Neutrophil (primary cell): ENCODE measurements around the gene TRPM7.
"Not testable (repeated sequence)": the region's sequence is repeated elsewhere in the genome, so short reads cannot be mapped to it uniquely, and the experiment has no call there.

Experiments
- H3K27ac ChIP-seq: fragments of 200-600 bp; sonication (generic); 2 replicates; pipeline ENCODE4 v1.5.1; 2016; ENCODE audit warnings: mild to moderate bottlenecking, moderate library complexity
- H3K27me3 ChIP-seq: fragments of 200-600 bp; sonication (generic); 2 replicates; pipeline ENCODE4 v1.6.0; 2016; ENCODE audit warnings: mild to moderate bottlenecking
- H3K36me3 ChIP-seq: fragments of 200-600 bp; sonication (generic); 2 replicates; pipeline ENCODE4 v1.5.1; 2017
- H3K4me1 ChIP-seq, 2 experiments: fragments of 200-600 bp in 1 of 2; sonication (generic) in 1 of 2; 1 replicate in 1 of 2; 2 replicates in 1 of 2; pipeline versions ENCODE4 v1.5.1 to v1.6.1; 2013 to 2016; ENCODE audit warnings: low read depth in 1 of 2, low read length in 1 of 2, mild to moderate bottlenecking in 1 of 2, moderate library complexity in 1 of 2; ENCODE audit not compliant: control insufficient read depth in 1 of 2, insufficient read depth in 1 of 2
- H3K4me3 ChIP-seq, 2 experiments: fragments of 200-600 bp in 1 of 2; sonication (generic) in 1 of 2; 1 replicate in 1 of 2; 2 replicates in 1 of 2; pipeline ENCODE4 v1.5.1; 2013 to 2016; ENCODE audit warnings: low read depth in 1 of 2, low read length in 1 of 2, mild to moderate bottlenecking in 1 of 2, moderate library complexity in 1 of 2
- H3K9me3 ChIP-seq: fragments of 200-600 bp; sonication (generic); 2 replicates; pipeline ENCODE4 v1.5.1; 2016
- TF ChIP-seq, protein P1 (sequence below): fragments of 200-600 bp; sonication (generic); IDR thresholded peaks from 2 replicates; pipeline ENCODE4 v1.5.1; 2016; ENCODE audit warnings: antibody characterized with exemption

TRPM7 gene

DNA sequence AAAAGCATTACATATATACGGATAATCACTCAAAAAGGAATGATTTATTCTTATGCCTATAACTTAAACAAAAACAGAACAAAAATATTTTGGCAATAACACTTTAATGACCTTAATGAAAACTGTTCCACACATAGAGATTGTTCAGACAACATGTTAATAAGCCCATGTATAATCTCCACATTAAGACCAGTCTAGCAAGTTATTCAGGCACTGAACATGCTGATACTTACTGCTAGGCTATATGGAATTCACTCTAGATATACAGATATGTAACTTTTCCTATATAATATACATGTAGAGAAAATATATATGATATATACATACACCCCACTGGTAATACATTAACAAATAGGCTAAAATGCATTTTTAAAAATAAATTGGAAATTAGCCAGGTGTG, 96.3 kb downstream of the TRPM7 start:
- no peak overlapping the region for H3K4me3 ChIP-seq
- H3K27ac ChIP-seq = no peak overlapping the region
- peaks cover 21% of the 10 kb centered on the region for H3K36me3 ChIP-seq
- H3K27me3 ChIP-seq = no peaks in the 10 kb centered on the region
- TF ChIP-seq, protein P1, sequence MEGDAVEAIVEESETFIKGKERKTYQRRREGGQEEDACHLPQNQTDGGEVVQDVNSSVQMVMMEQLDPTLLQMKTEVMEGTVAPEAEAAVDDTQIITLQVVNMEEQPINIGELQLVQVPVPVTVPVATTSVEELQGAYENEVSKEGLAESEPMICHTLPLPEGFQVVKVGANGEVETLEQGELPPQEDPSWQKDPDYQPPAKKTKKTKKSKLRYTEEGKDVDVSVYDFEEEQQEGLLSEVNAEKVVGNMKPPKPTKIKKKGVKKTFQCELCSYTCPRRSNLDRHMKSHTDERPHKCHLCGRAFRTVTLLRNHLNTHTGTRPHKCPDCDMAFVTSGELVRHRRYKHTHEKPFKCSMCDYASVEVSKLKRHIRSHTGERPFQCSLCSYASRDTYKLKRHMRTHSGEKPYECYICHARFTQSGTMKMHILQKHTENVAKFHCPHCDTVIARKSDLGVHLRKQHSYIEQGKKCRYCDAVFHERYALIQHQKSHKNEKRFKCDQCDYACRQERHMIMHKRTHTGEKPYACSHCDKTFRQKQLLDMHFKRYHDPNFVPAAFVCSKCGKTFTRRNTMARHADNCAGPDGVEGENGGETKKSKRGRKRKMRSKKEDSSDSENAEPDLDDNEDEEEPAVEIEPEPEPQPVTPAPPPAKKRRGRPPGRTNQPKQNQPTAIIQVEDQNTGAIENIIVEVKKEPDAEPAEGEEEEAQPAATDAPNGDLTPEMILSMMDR = no peak
- H3K4me1 ChIP-seq = no peaks in the 10 kb centered on the region
- no peaks in the 10 kb centered on the region for H3K9me3 ChIP-seq

DNA sequence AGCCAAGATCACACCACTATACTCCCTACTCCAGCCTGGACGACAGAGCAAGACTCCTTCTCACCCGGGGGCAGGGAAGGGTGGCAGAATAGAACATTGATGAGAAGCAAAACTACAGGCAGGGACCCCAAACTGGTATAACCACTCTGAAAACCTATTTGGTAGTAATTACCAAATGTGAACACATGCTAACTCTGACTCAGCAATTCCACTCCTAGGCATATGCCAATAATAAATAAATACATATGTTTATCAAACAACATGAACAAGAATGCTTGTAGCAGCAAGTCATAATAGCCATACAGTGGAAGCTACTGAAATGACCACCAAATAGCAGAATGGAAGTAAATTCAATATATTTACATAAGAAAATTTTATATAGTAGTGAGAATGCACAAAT, 109.1 kb downstream of the TRPM7 start:
- Histone ChIP-seq H3K27me3 (no peaks in the 10 kb centered on the region), H3K4me1 (peaks cover 47 to 52% of the 10 kb centered on the region in 2 experiments), H3K27ac (no peak overlapping the region), H3K36me3 (no peaks in the 10 kb centered on the region), H3K4me3 (no peak overlapping the region), H3K9me3 (no peaks in the 10 kb centered on the region)
- TF ChIP-seq, protein P1 = no peak

DNA sequence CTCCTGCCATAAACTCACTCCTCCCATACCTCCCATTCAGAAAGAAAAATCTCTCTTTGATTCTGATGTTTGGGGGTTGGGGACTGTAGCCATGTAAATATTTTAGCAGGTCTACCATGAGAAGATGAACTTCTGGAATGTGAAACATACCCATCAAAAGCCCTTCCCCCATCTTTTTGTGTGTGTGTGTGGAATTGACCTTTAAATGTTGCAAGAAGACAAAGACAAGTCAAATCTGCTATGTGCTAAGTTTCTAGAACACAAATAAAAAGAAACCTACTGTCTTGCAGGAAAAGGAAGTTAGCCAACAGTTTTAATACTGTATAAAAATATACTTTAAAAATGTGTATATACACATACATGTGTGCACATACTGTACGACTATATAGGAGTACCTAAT, 110.4 kb downstream of the TRPM7 start:
- Histone ChIP-seq H3K9me3 (no peaks in the 10 kb centered on the region), H3K27me3 (no peaks in the 10 kb centered on the region), H3K4me1 (peaks cover 61 to 66% of the 10 kb centered on the region in 2 experiments), H3K27ac (peak overlapping the region; percentile 79), H3K36me3 (no peaks in the 10 kb centered on the region), H3K4me3 (no peak overlapping the region)
- TF ChIP-seq, protein P1 = no peak

DNA sequence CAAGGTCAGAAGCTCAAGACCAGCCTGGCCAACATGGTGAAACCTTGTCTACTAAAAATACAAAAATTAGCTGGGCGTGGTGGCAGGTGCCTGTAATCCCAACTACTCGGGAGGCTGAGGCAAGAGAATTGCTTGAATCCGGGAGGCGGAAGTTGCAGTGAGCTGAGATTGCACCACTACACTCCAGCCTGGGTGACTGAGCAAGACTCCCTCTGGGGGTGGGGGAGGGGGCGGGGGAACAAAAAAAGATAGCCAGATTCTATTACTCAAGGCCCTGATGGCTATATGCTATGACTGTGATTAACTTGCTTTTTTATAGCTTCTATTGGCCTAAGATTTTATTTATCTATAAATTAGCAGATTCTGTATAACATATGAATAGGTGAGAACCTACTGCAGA, 112.8 kb downstream of the TRPM7 start:
- not testable (repeated sequence) for H3K9me3 ChIP-seq, H3K36me3 ChIP-seq, H3K27me3 ChIP-seq
- Histone ChIP-seq H3K4me3 (peak overlapping the region in 1 of 2 experiments; percentile 27), H3K27ac (peak overlapping the region; percentile 79), H3K4me1 (peaks cover 79 to 86% of the 10 kb centered on the region in 2 experiments)

DNA sequence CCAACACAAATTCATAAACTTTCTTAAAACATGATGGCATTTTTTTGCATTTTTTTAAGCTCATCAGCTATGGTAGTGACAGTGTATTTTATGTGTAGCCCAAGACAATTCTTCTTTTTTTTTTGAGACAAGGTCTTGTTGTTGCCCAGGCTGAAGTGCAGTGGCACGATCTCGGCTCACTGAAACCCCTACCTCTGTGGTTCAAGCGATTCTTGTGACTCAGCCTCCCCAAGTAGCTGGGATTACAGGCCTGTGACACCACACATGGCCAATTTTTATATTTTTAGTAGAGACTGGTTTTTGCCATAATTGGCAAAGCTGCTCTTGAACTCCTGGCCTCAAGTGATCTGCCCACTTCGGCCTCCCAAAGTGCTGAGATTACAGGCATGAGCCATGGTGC, 122.8 kb downstream of the TRPM7 start:
- TF ChIP-seq, protein P1 = no peak

DNA sequence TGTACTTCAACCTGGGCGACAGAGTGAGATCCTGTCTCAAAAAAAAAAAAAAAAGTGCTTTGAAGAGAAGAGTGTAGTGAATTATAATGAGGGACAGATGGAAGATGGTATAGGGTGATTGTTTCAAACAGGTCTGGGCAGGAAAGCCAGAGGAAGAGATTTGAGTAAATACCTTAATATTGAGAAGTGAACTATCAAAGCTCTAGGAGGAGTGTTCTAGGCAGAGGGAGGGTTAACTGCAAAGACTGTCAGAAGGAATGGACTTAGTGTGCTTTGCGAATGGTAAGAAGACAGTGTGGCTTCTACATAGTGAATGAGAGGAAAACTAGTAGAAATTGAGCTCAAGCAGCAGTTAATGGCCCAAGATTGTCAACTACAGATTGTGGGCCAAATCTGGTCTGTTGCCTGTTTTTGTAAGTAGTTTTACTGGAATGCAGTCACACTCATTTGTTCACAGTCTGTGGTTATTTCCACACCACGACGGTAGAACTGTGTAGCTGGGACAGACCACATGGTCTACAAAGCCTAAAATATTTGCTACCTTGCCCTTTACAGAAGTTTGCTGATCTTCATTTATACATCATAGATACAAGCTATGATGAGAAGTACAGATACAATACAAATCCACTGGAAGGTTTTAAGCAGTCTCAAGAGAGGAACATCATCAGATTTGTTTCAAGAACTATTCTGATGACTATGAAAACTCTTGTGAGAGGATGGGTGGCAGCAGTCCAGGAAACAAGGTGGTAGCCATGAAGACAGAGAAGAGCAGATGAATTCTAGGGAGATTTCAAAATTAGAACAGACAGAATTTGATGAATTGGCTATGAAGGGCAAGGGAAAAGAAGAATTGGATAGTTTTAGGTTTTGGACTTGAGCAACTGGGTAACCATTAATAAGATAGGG, 123.6 kb downstream of the TRPM7 start:
- Histone ChIP-seq H3K27ac (peak overlapping the region; percentile 68), H3K9me3 (no peaks in the 10 kb centered on the region), H3K4me1 (peaks cover 12 to 14% of the 10 kb centered on the region in 2 experiments), H3K4me3 (no peak overlapping the region), H3K36me3 (peaks cover 5% of the 10 kb centered on the region), H3K27me3 (no peaks in the 10 kb centered on the region)
- TF ChIP-seq, protein P1 = no peak

More for the DNA sequence above, 122.8 kb downstream of the TRPM7 start:
- H3K4me3 ChIP-seq = no peak overlapping the region
- H3K9me3 ChIP-seq = no peaks in the 10 kb centered on the region
- peaks cover 12 to 14% of the 10 kb centered on the region in 2 experiments for H3K4me1 ChIP-seq
- no peaks in the 10 kb centered on the region for H3K27me3 ChIP-seq
- H3K36me3 ChIP-seq = peaks cover 5% of the 10 kb centered on the region
- H3K27ac ChIP-seq = peak overlapping the region; percentile 68
